HG03342 (cell line): ENCODE results near the gene ZWILCH.
"Not testable (repeated sequence)": the region's sequence is repeated elsewhere in the genome, so short reads cannot be mapped to it uniquely, and the experiment has no call there.

Experiments
- ATAC-seq: cut with Tn5 transposase; IDR thresholded peaks from one replicate; pipeline ENCODE4 v1.9.1; 2021; ENCODE audit warnings: mild to moderate bottlenecking, moderate library complexity; ENCODE audit not compliant: unreplicated experiment

ZWILCH gene

GRCh38 chr15:66574596-66574950, 69.4 kb downstream of the ZWILCH start:
- no peak for ATAC-seq

DNA sequence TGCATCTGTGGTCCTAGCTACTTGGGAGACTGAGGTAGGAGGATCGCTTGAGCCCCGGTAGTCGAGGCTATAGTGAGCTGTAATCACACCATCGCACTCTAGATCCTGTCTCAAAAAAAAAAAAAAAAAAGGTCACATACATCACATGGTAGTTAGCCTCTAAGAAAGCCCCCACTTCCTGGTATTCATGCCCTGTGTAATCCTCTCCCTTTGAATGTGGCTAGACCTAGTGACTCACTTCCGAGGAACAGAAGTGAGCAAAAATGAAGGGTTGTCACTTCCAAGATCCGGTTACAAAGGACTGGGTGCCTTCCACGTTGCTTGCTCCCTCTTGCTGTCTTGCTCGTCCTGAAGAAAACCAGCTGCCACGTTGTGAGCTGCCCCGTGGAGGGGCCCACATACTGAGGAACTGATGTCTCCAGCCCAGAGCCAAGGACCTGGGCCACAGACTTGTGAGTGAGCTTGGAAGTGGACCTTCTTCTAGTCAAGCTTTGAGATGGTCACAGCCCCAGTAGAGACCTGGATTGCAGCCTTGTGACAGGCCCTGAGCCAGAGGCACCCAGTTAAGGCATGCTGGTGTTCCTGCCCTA, 73.3 kb downstream of the ZWILCH start:
- ATAC-seq = no peak

DNA sequence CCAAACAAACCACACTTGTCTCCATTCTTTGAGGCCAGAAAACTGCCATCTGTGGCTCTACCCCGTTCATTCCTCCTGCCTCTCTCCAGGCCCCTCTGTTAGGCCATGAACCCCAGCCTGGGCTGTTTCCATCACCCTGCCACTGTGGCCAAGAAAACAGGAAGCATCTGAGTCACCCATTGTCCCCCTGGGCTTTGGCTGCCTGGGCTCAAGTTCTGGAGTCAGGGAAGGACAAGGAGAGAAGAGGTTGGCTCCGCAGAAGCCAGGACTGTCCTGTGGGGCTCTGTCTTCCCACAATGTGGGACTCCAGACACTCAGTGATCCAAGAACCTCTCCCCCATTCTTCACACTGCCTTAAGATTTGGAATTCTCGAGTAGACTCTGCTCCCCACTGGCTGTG, 75.5 kb downstream of the ZWILCH start:
- ATAC-seq = no peak

DNA sequence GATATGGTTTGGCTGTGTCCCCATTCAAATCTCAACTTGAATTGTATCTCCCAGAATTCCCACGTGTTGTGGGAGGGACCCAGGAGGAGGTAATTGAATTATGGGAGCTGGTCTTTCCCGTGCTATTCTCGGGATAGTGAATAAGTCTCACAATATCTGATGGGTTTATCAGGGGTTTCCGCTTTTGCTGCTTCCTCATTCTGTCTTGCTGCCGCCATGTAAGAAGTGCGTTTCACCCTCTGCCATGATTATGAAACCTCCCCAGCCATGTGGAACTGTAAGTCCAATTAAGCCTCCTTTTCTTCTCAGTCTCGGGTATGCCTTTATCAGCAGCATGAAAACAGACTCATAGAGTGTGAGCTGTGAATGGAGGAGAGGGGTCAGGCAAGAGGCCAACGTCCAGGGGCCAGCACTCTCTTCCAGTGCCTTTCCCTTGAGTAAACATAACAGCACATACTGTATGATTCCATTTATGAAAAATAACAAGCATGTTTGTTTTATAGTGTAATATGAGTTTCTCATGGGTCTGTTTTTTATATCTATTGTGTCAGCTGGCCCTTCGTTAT, 76.9 kb downstream of the ZWILCH start:
- ATAC-seq = no peak

GRCh38 chr15:66586155-66586976, 81.2 kb downstream of the ZWILCH start:
- no peak for ATAC-seq

DNA sequence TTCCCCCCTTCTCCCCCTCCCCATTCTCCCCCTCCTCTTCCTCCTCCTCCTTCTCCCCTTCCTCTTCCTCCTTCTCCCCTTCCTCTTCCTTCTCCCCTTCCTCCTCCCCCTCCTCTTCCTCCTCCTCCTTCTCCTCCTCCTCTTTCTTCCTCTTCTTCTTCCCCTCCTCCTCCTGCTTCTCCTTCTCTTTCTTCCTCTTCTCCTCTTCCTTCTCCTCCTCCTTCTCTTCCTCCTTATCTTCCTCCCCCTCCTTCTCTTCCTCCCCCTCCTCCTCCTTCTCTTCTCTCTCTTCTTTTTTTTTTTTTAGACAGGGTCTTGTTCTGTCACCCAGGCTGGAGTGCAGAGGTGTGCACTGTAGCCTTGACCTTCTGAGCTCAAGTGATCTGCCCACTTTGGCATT, 81.9 kb downstream of the ZWILCH start:
- no peak for ATAC-seq

- ATAC-seq = no peak
Observed at GRCh38 chr15:66587749-66588148, 82.6 kb downstream of the ZWILCH start.

GRCh38 chr15:66588537-66588936, 83.4 kb downstream of the ZWILCH start:
- ATAC-seq = no peak

DNA sequence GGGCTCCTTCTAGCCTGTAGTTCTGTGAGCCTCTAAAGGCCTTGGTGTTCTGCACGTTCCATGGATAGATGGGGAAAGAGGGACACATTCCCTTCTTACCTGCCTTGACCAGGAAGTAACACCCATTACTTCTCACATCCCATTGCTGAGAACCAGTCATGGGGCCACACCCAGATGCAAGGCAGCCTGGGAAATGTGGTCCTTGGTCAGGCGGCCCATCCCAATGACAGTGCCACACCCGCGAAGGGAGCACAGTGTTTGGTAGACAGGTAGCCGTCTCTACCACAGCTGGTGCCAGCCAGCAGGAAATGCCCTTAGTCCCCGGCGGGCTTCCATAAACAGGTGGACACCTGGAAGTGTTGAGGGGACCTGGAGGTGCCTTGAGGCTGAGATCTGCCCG, 83.8 kb downstream of the ZWILCH start:
- no peak for ATAC-seq

DNA sequence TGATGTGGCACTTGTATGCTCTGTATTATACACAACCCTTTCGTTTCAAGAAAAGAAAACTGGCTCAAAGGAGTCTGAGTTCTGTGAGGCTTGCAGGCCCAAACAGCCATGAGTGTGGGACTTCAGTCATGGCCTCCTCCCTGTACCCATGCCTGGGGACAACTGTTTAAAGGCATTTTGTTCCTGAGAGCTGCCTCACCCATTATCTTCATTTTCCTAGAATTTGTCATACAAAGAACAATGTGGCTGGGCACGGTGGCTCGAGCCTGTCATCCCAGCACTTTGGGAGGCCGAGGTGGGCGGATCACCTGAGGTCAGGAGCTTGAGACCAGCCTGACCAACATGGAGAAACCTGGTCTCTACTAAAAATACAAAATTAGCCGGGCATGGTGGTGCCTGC, 84.3 kb downstream of the ZWILCH start:
- not testable (repeated sequence) for ATAC-seq

DNA sequence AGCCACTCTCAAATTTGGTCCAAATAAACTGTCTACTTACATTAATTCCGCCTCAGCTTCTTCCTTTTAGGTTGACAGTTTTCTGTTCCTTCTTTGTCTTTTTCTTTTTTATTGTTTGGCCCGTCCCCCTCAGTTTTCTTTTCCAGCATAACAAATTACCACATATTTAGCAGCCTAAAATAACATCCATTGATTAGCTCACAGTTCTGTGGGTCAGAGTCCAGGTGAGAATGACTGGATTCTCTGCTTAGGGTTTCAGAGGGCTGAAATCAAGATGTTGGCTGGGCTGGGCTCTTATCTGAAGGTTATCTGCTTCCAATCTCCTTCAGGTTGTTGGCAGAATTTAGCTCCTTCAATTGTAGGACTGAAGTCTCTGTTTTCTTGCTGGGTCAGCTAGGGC, 85.3 kb downstream of the ZWILCH start:
- no peak for ATAC-seq

GRCh38 chr15:66591322-66591862, 86.3 kb downstream of the ZWILCH start:
- ATAC-seq = no peak

DNA sequence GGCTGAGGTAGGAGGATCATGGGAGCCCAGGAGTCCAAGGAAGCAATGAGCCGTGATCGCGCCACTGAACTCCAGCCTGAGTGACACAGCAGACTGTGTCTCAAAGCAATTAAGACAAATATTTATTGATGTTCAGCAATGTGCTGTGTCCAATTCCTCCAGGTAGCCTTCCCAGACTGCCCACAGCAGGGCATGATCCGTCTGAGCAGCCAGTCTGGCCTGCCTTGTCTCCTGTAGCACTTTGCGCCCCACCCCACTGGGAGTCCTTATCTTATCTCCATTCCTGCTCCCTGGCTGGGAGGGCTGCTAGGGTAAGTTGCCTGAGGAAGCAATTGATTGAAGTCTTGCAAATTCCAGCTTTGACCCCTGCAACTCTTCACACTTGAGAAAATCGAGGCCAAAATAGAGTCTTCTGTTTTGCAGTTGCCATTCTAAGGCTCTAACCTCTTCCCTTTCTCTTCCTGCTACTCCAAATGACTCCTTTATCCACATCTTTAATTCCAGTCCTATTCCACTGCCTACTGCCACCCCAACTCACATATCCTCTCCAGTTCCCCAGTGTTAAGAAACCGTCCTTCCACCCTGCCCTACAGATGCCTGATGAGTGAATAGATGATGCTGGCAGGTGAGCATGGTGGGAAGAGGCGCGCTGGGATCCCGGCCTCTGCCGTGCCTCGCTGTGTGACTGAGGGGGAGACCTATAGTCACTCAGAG, 87.5 kb downstream of the ZWILCH start:
- no peak for ATAC-seq

DNA sequence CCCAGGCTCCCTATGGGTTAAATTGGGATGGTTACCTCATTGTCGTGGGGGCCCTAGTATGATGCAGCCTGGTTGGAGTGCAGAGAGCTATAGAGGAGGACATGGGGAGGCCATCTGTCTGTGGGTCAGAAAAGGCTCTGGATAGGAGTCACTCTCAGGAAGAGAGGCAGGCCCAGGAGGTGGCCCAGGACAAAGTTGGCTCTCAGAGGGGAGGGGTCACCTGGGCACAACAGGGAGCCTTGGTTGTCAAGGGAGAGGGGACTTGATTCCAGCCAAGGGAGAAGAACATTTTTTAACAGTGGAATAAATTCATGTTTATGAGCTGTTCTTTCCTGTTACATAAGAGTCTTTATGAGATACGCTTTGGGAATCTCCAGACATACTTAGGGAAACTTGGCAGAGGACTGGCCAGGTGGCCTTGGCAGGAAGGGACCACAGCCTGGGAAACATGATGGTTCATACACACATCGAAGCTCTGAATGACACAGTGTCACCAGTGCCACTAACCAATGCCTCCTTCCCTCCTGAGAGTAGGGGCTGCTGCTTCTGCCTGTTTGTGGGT, 88.2 kb downstream of the ZWILCH start:
- ATAC-seq = no peak

GRCh38 chr15:66594344-66594743, 89.2 kb downstream of the ZWILCH start:
- ATAC-seq = no peak

DNA sequence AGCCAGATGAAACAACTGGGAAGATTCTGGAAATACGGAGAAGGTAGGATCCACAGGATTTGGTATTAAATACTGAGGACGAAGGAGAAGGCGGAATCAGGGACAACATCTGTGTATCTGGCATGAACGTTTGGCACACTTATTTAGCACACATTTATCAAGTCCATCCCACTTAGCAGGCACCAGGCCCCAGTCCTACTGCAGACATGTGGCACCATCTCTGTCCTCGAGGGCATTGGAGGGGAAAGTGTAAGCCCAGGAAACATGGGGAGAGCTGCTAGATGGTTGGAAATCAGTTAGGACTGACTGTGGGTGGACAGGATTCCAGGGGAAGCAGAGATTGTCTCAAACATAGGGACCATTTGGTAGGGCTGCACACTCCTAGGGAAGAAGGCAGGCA, 89.7 kb downstream of the ZWILCH start:
- ATAC-seq = no peak

DNA sequence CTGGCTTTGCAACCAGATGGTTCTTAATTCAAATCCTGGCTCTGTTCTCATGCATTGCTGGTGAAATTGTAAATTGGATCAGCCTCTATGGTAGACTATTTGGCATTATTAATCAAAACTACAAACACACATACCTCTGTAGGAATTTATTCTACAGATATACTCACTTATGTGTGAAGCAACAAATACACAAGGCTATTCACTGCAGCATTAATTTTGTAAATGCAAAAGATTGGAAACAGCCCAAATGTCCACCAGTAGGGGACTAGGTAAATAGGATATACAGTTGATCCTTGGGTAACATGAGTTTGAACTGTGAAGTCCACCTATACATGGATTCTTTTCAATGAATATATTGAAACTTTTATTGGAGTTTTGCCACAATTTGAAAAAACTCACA, 90.2 kb downstream of the ZWILCH start:
- ATAC-seq = no peak

GRCh38 chr15:66595931-66596545, 90.9 kb downstream of the ZWILCH start:
- no peak for ATAC-seq

DNA sequence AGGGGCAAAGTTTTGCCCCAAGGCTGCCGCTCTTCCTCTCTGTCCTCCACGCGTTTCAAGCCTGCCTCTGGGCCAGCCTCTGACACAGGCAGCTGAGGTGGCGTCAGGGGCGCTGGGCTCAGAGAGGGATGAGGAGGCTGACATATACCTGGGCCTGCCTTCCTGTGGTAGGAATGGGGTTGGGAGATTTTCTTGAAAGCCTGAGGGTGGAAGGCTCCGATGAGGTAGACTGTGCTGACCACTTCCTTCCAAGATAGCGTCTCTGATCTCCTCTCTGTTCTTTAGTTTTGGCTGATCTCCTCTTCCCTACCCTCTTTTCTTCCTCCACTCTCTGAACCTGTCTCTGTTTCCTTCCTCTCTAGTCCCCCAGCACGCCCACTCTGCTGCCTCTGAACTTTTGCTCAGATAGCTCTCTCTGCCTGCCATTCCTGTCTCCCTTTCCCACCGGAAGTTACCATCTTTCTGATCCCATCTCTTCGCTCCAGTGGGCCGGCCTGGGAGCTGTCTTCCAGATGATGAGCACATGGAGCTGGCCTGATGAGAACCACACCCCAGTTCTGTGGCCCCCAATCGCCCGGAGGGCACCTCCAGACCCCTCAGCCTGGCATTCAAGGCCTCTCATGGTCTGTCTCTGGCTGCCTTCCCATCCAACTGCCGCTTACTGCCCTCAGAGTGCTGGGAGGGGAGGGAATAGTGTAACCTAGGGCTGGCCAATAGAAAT, 93.1 kb downstream of the ZWILCH start:
- ATAC-seq = no peak
